Testis (tissue), 2 donors: ENCODE results near the gene SPINK2.

ENCODE experiments used
- CTCF ChIP-seq, 3 experiments: fragments of 450-650 bp in 2 of 3; fragments of 200-600 bp in 1 of 3; sonication (generic) in 1 of 3; IDR thresholded peaks; one replicate each; pipeline ENCODE4 v1.5.1; 2016 to 2019; ENCODE audit warnings: antibody characterized with exemption in 3 of 3, mild to moderate bottlenecking in 2 of 3, moderate library complexity in 1 of 3
- POLR2A ChIP-seq: fragments of 450-650 bp; IDR thresholded peaks from one replicate; pipeline ENCODE4 v1.6.1; 2017; ENCODE audit warnings: antibody characterized with exemption, mild to moderate bottlenecking, moderate library complexity

DNA sequence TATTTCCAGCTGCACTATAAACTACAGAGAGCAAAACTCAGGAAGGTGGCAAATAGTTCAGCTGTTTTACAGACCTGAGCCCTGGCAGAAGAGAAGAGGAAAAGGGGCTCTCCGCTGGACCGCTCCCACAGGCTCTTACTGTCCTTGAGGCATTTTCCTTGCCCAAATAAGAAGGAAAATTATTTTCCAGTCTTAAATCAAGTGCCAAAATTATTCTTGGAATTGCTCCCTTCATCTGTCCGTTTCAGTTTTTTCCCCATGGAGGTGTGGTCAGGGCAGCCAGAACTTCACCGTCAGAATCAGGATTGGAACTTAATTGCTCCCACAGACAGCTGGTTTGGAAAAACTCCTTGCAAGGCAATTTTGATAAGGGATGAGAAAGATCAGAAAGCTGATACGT is 35.2 kb upstream of the SPINK2 start:
- no peak for TF ChIP-seq CTCF (IDR thresholded peaks at IDR 0.05)
- no peak for TF ChIP-seq POLR2A
